Naive B cell (primary cell): ENCODE data around the gene TCERG1L. TPM values are rescaled to one million over a fixed set of nuclear protein-coding genes. Genes with fewer than 3 reads are reported as not detected.
A peak's percentile ranks its signal among the peaks of the same experiment; 100 is the strongest.

Experiments
- ATAC-seq, 2 donors: fragments of 150-1000 bp; cut with Tn5 transposase; 2 replicates each; pipeline ENCODE4 v1.10.0; 2021; ENCODE audit warnings: low read depth in 2 of 2, mild to moderate bottlenecking in 2 of 2, moderate library complexity in 2 of 2
- DNase-seq: peaks from one replicate; pipeline ENCODE4 v3.0.0; 2022
- H3K27ac Mint-ChIP-seq, 6 donors: one replicate each; pipeline ENCODE4 v1.8.0; 2020 to 2022; ENCODE audit warnings: mild to moderate bottlenecking in 6 of 6, mixed read lengths in 6 of 6, moderate library complexity in 5 of 6, inconsistent platforms in 2 of 6
- H3K27me3 Mint-ChIP-seq, 3 donors: one replicate each; pipeline ENCODE4 v1.8.0; 2021 to 2022; ENCODE audit warnings: mixed read lengths in 3 of 3, mild to moderate bottlenecking in 1 of 3
- H3K36me3 Mint-ChIP-seq, 2 donors: one replicate each; pipeline ENCODE4 v1.8.0; 2020 to 2022; ENCODE audit warnings: mixed read lengths in 2 of 2, inconsistent platforms in 1 of 2, mild to moderate bottlenecking in 1 of 2
- H3K4me1 Mint-ChIP-seq, 3 donors: one replicate each; pipeline ENCODE4 v1.8.0; 2020 to 2022; ENCODE audit warnings: mixed read lengths in 3 of 3, inconsistent platforms in 1 of 3, mild to moderate bottlenecking in 1 of 3, moderate library complexity in 1 of 3
- H3K4me3 Mint-ChIP-seq, 8 donors: one replicate each; pipeline ENCODE4 v1.8.0; 2020 to 2022; ENCODE audit warnings: mild to moderate bottlenecking in 8 of 8, mixed read lengths in 8 of 8, moderate library complexity in 8 of 8, inconsistent platforms in 2 of 8
- H3K9me3 Mint-ChIP-seq, 7 donors: one replicate each; pipeline ENCODE4 v1.8.0; 2020 to 2022; ENCODE audit warnings: mixed read lengths in 7 of 7, mild to moderate bottlenecking in 5 of 7, inconsistent platforms in 2 of 7, moderate library complexity in 1 of 7
- polyA plus RNA-seq, 6 donors: library from polyadenylated mRNA; unstranded; fragments of 300-500 nt; fragmentation: Illumina TruSeq; gene quantifications; one replicate each; pipeline ENCODE4 v1.2.3, GENCODE V29; 2021; ENCODE audit warnings: low read depth in 6 of 6

Gene TCERG1L, protein sequence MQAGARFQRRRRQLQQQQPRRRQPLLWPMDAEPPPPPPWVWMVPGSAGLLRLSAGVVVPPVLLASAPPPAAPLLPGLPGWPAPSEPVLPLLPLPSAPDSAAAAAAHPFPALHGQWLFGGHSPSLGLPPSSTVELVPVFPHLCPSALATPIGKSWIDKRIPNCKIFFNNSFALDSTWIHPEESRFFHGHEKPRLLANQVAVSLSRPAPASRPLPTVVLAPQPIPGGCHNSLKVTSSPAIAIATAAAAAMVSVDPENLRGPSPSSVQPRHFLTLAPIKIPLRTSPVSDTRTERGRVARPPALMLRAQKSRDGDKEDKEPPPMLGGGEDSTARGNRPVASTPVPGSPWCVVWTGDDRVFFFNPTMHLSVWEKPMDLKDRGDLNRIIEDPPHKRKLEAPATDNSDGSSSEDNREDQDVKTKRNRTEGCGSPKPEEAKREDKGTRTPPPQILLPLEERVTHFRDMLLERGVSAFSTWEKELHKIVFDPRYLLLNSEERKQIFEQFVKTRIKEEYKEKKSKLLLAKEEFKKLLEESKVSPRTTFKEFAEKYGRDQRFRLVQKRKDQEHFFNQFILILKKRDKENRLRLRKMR
- polyA plus RNA-seq: not detected

DNA sequence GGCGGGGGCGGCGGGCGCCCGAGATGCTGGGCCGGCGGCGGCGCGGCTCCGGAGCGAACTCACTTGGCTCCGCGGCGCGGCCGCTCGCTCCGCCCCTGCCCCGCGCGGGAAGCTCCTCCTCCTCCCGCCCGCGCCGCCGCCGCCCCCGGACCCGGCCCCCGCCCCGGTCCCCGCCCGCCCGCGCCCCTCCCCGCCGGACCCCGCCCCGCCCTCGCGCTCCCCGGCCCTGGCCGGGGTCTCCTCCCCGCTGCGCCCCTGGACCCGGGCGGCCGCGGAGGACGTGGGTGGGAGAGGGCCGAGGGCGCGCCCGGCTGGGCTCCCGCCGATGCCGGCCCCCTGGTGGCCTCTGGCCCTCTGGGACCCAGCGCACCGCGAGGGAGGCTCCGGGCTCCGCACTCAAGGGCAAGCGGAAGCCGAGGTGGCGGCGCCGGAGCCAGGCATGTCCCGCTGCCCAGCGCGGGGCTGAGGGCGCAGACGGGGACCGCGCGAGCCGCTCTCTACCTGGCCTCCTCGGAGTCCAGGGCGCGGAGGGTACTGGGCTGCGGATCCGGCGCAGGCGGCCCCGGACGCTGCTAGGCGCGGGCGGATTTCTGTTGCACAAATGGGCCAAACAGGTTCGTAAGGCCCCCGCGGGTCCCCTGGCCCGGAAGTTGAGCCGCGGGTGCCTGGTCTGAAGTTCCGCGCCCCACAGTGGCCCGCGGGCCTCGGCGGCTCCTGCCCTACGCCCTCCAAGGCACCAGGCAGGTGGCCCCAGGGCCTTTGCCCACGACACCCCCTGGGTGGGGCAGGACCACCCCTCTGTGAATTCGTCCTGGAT is at the start of gene TCERG1L:
TSS of gene TCERG1L (minus strand) at position 61 of the 817 bp plus-strand sequence. CDS start 86 bp downstream, outside the sequence.
- Mint-ChIP-seq H3K36me3 (no peaks in the 10 kb centered on the region), H3K9me3 (peaks cover 0 to 4% (median 0%) of the 10 kb centered on the region in 7 donors), H3K27ac (no peak within 1 kb of the TSS), H3K4me1 (peaks cover 0 to 9% (median 5%) of the 10 kb centered on the region in 3 donors), H3K4me3 (peak within 1 kb of the TSS in 5 of 8 donors; percentile 23 to 66 (median 56)), H3K27me3 (peaks cover 51 to 71% (median 62%) of the 10 kb centered on the region in 3 donors)
- DNase-seq (no peak), ATAC-seq (no peak)

DNA sequence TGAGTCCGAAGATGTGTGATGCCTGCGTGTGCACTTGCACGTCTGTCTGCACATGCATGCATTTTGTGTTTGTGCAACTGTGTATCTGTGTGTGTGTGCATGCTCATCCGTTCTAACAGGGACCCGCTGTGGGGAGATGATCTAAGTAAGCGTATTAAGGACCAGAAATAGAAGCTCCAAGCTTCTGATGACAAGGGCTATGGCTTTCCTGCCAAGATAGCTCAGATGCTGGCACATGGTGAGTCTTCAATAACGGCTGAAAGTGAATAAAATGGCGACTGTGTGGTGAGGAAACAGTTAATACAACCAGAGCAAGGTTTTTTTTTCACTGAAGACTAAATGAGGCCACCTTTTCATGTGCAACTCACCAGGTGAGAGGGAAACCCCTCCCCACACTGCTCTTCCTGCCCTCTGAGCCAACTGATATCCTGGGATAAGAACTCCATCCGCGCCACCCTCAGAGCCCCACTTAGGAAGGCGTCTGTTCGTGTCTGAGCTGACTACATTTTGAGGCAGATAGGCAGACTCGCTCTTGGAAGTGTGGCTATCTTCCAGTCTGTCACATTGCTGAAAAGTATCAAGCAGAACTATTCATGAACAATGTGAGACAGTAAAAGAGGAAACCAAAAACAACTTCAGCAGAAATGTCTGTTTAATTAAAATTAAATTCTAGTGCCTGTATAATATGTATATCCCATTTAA is 47.4 kb upstream of the TCERG1L start:
- peaks cover 0 to 18% (median 8%) of the 10 kb centered on the region in 7 donors for H3K9me3 Mint-ChIP-seq
- H3K27me3 Mint-ChIP-seq: no peaks in the 10 kb centered on the region
- H3K36me3 Mint-ChIP-seq: peaks cover 0 to 7% of the 10 kb centered on the region in 2 donors
- H3K4me1 Mint-ChIP-seq: no peaks in the 10 kb centered on the region
- H3K4me3 Mint-ChIP-seq: no peak overlapping the region
- H3K27ac Mint-ChIP-seq: no peak overlapping the region
- no peak for ATAC-seq
- DNase-seq: no peak

DNA sequence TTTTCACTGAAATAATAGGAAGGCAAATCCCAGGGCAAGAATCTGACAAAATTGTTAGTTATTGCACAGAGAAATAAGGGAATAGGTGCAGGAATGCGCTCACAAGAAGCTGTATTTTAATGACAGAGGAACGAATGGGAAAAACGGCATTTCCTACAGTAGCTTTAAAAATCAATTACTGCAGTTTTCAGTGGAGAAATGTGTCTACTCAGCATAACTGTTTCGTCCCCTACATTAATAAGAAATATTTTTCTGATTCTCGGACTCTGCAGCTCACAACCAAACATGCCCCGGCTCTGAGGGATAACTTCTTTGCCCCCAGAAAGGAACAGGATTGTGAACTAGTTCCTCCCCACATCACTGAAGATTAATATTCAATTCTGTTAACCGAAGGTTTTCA is 44.9 kb upstream of the TCERG1L start:
- DNase-seq (no peak), ATAC-seq (no peak)
- H3K27ac Mint-ChIP-seq: no peak overlapping the region
- no peak overlapping the region for H3K4me3 Mint-ChIP-seq
- no peaks in the 10 kb centered on the region for H3K27me3 Mint-ChIP-seq
- peaks cover under 1 to 12% (median 4%) of the 10 kb centered on the region in 7 donors for H3K9me3 Mint-ChIP-seq
- H3K4me1 Mint-ChIP-seq: no peaks in the 10 kb centered on the region
- peaks cover 0 to under 1% of the 10 kb centered on the region in 2 donors for H3K36me3 Mint-ChIP-seq

DNA sequence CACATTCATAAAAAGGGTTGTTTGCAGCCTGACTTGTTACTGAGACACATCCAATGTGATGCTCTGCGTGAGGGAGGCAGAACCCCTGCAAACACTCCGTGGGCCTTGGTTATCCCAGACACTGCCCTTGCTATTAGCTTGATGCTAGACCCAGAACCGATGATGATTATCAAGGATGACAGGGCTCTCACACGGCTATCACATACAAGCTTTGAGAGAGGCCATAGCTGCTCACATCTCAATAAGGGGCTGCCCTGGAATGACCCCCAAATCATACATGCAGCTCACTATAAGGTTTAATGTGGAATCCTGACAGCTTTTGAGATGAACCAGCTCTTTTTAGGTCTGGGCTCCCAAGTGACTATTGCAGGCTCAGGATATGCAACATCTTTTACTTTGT is 44.4 kb upstream of the TCERG1L start:
- no peaks in the 10 kb centered on the region for H3K36me3 Mint-ChIP-seq
- peaks cover 0 to 14% (median 3%) of the 10 kb centered on the region in 7 donors for H3K9me3 Mint-ChIP-seq
- no peak overlapping the region for H3K4me3 Mint-ChIP-seq
- no peaks in the 10 kb centered on the region for H3K27me3 Mint-ChIP-seq
- H3K4me1 Mint-ChIP-seq: no peaks in the 10 kb centered on the region
- no peak overlapping the region for H3K27ac Mint-ChIP-seq
- ATAC-seq: no peak
- DNase-seq: no peak

DNA sequence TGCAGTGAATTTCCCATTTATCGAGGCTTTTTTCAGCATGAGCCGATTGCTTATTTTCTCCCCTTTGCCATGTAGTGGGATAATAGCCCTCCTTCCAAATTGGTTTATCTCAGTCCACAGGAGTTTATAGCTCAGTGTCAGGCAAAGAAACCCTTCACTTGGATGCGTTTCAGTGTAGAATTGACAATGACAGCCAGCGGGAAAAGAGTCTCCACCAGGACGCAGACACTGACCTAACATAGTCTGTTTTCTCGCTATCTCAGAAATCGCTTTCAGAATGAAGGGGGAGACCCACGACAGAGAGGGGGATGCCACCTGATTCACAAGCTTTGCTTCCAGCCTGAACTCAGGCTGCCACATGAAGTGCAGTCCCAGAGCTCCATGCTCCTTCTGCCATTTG is 43.5 kb upstream of the TCERG1L start:
- H3K27ac Mint-ChIP-seq: no peak overlapping the region
- H3K36me3 Mint-ChIP-seq: no peaks in the 10 kb centered on the region
- H3K27me3 Mint-ChIP-seq: peaks cover 0 to 2% (median 0%) of the 10 kb centered on the region in 3 donors
- DNase-seq (no peak), ATAC-seq (no peak)
- peaks cover 0 to 8% (median 2%) of the 10 kb centered on the region in 7 donors for H3K9me3 Mint-ChIP-seq
- H3K4me3 Mint-ChIP-seq: no peak overlapping the region
- H3K4me1 Mint-ChIP-seq: no peaks in the 10 kb centered on the region

DNA sequence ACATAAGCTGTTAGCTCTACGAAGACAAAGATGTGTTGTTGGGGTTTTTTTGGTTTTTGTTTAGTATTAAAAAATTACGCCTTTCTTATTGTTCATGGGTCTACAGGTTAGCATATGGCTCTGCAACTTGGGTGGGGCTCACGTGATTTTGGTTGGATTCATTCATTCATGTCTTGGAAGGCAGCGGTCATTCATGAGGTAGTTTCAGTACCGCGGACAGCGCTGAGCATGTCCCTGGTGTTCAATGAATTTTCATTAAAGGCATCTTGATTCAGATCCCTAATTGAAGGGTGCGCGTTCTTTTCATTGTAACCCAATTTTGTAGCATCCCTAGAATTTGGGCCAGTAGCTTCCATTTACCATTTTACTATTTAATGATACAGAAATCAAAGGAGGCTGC is 42.9 kb upstream of the TCERG1L start:
- H3K36me3 Mint-ChIP-seq: no peaks in the 10 kb centered on the region
- no peak overlapping the region for H3K4me3 Mint-ChIP-seq
- H3K9me3 Mint-ChIP-seq: peaks cover 0 to 5% (median 2%) of the 10 kb centered on the region in 7 donors
- H3K27me3 Mint-ChIP-seq: peaks cover 0 to 6% (median 0%) of the 10 kb centered on the region in 3 donors
- no peaks in the 10 kb centered on the region for H3K4me1 Mint-ChIP-seq
- H3K27ac Mint-ChIP-seq: no peak overlapping the region
- DNase-seq (no peak), ATAC-seq (no peak)

DNA sequence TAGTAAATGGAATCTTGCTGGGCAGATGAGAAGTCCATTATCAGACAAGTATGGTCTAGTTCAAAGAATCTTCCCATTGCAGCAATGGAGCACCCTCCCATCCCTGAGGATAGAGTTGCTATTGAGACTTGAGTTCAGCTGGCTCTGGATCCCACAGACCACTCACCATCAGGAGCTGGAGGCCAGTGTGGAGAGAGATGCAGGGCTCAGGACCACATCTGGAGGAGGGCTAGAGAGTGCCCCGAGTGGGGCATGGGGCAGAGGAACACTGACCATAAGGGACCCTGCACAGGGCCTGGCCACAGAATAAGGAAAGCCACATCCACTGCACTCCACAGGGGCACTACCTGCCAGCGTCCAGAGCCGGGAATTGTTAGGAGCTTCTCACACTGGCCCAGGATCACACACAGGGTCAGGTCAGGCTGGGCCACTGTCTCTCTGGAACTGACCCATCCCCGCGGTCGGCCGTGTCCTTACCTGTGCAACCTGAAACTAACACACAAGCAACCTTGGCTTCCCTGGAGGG is 41.3 kb upstream of the TCERG1L start:
- peaks cover 0 to 5% (median 0%) of the 10 kb centered on the region in 7 donors for H3K9me3 Mint-ChIP-seq
- H3K36me3 Mint-ChIP-seq: no peaks in the 10 kb centered on the region
- DNase-seq: no peak
- peak overlapping the region in 1 of 8 donors; percentile 42 for H3K4me3 Mint-ChIP-seq
- peaks cover 0 to 6% (median 0%) of the 10 kb centered on the region in 3 donors for H3K27me3 Mint-ChIP-seq
- H3K4me1 Mint-ChIP-seq: no peaks in the 10 kb centered on the region
- peak overlapping the region in 1 of 6 donors; percentile 4 for H3K27ac Mint-ChIP-seq
- no peak for ATAC-seq

DNA sequence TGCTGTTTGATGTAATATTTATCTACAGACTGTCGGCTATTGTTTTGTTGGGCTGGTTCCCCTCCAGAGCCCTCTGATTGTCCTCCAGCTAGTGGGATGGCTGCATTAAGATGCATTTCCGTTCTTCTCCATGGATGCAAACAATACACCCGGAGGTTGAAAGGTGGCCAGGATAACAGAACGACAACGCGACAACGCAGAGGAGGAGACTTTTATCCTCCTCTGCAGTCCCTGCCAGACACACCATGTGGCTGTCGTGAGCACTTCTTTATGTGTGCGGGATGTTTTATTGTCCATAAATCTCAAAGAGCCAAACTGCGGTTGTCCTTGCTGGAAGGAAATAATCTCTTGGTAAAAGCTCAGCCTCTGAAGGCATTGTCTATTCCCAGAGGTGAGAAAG is 39.1 kb upstream of the TCERG1L start:
- Mint-ChIP-seq H3K27me3 (peaks cover 0 to 6% (median 0%) of the 10 kb centered on the region in 3 donors), H3K27ac (no peak overlapping the region), H3K36me3 (no peaks in the 10 kb centered on the region), H3K4me3 (no peak overlapping the region), H3K4me1 (no peaks in the 10 kb centered on the region), H3K9me3 (peaks cover 0 to 9% (median 0%) of the 10 kb centered on the region in 7 donors)
- DNase-seq: no peak
- no peak for ATAC-seq

DNA sequence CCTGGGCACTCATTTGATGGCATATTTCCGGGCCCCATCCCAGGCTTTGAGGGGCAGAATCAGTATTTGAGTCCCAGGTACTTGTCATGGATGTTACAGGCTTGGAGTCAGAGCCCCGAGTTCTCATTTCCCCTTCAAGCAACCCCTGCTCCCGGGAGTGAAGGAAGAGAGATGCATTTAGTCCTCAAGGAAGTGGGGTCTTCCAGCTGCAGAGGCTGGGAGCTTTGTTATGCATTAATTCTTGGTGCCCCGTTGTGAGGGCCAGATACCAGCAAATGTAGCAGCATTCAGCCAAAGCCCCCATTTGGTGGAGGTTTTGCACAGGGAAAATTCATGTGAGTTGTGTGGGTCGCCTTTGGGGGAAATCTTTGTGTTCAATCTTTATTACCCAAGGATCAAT is 38.7 kb upstream of the TCERG1L start:
- no peak for ATAC-seq
- H3K27ac Mint-ChIP-seq: no peak overlapping the region
- H3K36me3 Mint-ChIP-seq: no peaks in the 10 kb centered on the region
- peak overlapping the region in 1 of 8 donors; percentile 77 for H3K4me3 Mint-ChIP-seq
- DNase-seq: no peak
- H3K9me3 Mint-ChIP-seq: peaks cover 0 to 9% (median 0%) of the 10 kb centered on the region in 7 donors
- H3K4me1 Mint-ChIP-seq: no peaks in the 10 kb centered on the region
- peaks cover 0 to 6% (median 3%) of the 10 kb centered on the region in 3 donors for H3K27me3 Mint-ChIP-seq

DNA sequence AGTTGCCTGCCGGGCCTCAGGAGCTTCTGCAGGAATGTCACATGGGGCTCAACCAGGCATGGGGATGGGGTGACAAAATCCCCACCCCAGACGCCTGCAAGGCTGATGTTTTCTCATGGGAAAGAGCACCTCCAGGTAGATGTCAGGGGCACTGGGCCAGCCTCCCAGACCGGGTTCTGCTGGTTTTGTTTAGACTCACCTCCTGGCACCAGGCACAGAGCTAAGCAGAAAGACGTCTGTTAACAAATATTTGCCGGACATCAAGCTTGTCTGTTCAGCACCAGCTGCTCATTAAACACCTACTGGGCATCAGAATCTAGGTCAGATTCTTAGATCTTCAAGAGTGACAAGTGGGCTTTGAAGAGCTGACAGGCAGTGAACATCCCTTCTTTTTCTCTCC is 34.9 kb upstream of the TCERG1L start:
- Mint-ChIP-seq H3K27me3 (peaks cover 0 to 7% (median 6%) of the 10 kb centered on the region in 3 donors), H3K27ac (no peak overlapping the region), H3K9me3 (peaks cover 0 to 14% (median 2%) of the 10 kb centered on the region in 7 donors), H3K4me3 (no peak overlapping the region), H3K4me1 (no peaks in the 10 kb centered on the region), H3K36me3 (no peaks in the 10 kb centered on the region)
- ATAC-seq (no peak), DNase-seq (no peak)

DNA sequence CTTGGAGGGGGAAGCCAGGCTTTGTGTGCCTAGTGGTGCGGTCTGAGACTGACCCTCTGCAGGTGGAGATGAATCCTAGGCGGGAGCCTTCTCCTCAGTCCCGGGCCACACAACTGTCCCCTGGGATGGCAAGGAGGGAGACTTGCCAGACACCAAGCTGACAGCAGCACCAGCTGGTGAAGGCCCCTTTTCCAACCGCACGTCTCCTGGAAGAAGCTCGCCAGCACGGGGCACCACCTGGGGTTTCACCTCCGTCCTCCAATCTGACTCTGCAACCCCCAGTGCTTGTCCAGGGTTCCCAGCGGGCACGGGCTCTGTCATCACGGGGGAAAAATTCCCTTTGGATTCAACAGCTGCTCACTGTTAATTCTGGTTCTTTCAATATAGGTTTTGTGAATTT is 34.2 kb upstream of the TCERG1L start:
- peaks cover 0 to 7% (median 6%) of the 10 kb centered on the region in 3 donors for H3K27me3 Mint-ChIP-seq
- no peak overlapping the region for H3K4me3 Mint-ChIP-seq
- no peak for ATAC-seq
- DNase-seq: no peak
- H3K36me3 Mint-ChIP-seq: no peaks in the 10 kb centered on the region
- H3K4me1 Mint-ChIP-seq: no peaks in the 10 kb centered on the region
- H3K27ac Mint-ChIP-seq: no peak overlapping the region
- peaks cover 0 to 14% (median 1%) of the 10 kb centered on the region in 7 donors for H3K9me3 Mint-ChIP-seq

DNA sequence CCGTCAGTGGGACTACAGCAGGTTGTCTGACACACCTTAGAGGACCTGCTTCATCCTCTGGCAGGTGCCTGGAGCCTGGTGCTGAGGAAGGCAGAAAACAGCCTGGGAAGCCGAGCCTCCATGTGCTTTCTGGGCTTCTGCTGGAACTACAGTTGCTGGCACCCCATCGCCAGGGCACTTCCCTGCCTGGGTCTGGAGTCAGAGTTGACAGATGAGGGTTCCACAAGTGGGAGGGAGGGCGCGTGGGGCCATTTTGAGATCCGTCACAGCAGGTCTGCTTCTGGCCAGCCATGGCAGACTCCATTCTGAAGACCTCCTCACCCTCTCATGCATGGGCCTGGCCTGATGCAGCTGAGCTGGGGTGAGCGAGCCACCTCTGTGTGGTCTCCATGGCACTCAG is 33.2 kb upstream of the TCERG1L start:
- DNase-seq: no peak
- Mint-ChIP-seq H3K4me3 (no peak overlapping the region), H3K27me3 (peaks cover 0 to 7% (median under 1%) of the 10 kb centered on the region in 3 donors), H3K36me3 (no peaks in the 10 kb centered on the region), H3K4me1 (no peaks in the 10 kb centered on the region), H3K9me3 (peaks cover 0 to 10% (median 2%) of the 10 kb centered on the region in 7 donors), H3K27ac (no peak overlapping the region)
- ATAC-seq: no peak
